T-helper 2 cell treated with Interferon-gamma antibody and Interleukin-4, amounts not matched to agents 100 ng/mL and 5 ng/mL, for 36 hours (primary cell): ENCODE measurements around the gene ELOVL4. TPM values are rescaled to one million over a fixed set of nuclear protein-coding genes. Genes with fewer than 3 reads are reported as not detected.

Experiments used
- intact Hi-C: fragments of 100-400 bp; cut with micrococcal nuclease; formaldehyde crosslinking; loops from one replicate; pipeline ENCODE4 v1.15.1; 2023
- total RNA-seq: library from RNA; stranded (reverse); gene quantifications from 2 replicates; pipeline ENCODE4 v1.2.3, GENCODE V29; 2022

Gene ELOVL4
- total RNA-seq, result 0.43 and 0.70 TPM in 2 replicates

DNA sequence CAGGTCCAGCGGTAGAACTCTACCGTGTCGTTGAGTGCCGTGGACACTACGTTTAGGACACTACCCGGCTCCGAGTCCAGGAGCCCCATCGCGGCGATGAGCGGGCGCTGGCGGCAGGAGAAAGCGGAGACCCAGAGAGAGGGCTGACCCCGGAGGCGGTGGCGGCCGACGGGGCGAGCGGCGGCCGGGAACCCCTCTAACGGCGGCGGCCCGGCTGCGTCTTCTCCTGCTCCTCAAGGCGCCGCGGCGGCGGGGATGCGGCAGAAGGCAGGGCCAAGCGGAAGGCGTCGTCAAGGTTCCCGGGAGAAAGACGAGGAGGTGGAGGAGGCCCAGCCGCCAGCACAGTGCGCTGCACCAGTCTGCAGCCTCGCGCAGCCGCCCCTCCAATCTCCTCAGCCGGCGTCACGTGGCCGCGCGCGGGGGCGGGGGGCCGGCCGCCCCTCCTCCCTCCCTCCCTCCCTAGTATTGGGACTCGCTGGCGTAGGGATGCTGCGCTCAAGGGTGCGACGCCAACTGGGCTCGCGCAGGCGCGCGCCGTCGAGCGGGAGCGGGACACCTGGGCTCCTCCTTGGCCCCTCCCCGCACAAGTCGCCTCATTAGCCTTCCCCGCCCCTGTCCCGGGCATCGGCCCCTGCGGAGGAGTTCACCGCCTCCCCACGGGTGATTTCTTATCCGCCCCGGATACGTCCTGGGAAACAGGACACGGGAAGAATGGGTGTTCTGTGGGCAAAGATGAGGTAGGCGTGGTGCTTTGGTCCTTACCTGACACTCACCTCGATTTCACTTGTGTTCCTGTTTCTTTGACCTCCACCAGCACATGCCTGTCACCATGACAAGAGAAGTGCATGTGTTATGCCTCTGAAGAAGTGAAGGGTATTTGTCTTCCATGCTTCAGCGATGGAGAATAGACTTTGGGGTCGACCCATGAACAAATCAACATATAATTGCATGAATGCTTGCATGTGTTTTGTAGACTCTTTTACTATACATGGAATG lies at the start of gene ELOVL4:
Gene ELOVL4 (minus strand): TSS at position 363 of the 996 bp plus-strand sequence. CDS start 274 bp downstream, at position 89.
- intact Hi-C loops, result loop anchor here (1.0 to 5.0 kb wide), 3 partner anchors 57 to 1805 kb away; partner anchors contain the start of genes TENT5A and TTK

DNA sequence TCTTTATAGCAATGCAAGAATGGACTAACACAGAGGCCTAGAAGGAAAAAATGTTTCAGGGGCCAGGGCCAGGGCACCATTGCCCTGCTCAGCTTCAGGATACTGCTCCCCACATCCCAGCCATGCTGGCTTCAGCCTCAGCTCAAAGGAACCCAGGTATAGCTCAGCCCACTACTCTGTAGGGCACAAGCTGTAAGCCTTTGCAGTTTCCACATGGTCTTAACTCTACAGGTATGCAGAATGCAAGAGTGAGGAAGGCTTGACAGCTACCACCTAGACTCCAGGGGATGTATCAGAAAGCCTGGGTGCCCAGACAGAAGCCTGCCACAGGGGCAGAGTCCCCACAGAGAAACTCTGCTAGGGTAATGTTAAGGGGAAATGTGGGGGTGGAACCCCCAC lies 46.6 kb upstream of the ELOVL4 start:
- intact Hi-C loops, result no loop called here

DNA sequence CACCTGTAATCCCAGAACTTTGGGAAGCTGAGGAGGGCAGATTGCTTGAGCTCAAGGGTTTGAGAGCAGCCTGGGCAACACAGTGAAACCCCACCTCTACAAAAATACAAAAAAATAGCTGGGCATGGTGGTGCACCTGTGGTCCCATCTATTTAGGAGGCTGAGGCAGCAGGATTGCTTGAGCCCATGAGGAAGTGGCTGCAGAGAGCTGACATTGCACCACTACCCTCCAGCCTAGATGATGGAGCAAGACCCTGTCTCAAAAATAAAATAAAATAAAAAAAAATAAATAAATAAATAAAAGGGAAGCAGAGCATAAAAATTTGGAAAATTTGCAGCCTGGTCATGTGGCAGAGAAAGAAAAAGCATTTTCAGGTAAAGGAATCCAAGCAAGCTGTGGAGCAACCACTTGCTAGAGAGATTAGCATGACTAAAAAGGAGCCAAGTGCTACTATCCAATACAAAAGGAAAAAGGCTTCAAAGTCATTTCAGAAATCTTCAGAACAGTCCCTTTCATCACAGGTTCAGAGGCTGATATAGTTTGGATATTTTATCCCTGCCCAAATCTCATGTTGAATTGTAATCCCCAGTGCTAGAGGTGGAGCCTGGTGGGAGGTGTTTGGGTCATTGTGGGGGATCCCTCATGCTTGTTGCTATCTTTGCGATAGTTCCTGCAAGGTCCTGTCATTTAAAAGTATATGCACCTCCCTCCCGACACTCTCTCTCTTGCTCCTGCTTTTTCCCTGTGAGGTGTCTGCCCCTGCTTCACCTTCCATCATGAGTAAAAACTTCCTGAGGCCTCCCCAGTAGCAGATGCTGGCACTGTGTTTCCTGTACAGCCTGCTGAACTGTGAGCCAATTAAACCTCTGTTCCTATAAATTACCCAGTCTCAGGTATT lies 45.9 kb upstream of the ELOVL4 start:
- intact Hi-C loops, result no loop called here

DNA sequence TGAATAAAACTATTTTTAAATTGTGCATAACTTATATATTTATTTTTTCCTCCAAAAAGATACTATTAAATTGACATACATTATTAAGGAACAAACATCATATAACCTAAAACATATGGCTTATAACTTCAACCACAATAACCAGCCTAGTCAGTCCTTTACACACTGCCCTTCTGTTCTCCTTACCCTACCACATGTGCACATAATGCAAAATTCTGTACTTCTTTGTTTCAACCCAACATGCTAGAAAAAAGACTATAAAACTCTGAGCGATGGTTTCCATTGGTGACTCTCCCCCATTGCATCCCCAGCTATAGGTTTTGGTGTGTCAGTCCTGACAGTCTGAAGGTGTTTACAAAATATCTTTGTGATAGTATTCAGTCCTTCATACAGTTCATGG lies 42.3 kb upstream of the ELOVL4 start:
- intact Hi-C loops, result no loop called here

DNA sequence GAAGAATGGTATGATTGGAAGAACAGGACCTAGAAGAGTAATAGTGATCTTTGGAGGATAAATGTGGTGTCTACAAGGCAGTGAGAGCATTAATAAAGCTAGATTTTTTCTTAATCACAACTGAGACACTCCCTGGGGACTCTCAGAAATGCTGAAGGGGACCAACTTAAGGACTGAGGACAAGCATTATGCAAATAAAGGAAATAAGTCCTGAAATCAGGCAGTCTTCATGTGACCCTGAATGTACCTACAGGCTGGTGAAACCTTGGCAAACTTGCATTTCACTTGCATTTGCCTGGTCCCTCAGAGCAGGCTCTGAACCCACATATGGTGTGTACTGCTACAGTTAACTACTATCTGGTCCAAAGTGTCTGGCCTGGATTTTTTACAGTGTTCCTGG lies 37.8 kb upstream of the ELOVL4 start:
- intact Hi-C loops, result no loop called here

DNA sequence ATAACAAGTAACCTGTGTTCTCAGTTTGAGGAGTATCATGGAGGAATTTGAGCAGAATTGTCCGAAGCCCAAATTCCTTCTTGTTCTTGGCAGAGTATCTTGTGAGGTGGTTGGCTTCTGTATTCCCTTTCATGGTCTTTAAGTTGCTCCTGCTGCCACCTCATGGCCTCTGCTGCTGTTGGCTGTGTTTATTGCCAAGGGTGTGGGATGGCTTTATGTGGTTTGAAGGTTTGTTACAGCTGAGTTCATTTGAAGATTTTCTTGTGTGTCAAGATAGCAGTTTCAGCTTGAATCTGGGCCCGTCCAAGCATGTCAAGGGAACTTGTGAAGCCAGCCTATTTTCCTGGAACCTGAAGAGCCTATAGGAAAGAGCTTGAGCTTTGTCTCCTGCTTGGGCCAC lies 36.9 kb upstream of the ELOVL4 start:
- intact Hi-C loops, result no loop called here

DNA sequence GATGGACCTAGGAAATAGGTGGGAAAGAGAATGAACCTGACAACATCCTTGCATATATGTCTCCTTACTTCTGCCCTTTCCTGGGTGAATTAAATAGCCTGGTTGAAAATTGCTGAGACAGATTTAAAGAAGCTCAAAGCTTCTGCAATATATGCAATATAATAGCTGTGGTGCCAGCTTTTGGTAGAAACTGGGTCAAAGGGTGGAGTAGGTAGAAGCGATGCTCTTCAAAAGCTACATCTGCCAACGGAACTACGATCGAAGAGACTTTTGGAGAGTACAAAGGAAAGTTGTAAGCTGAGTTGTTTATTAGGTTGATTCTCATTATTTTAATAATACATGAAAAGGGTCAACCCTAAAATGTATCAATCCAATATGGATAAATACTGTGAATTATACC lies 34.3 kb upstream of the ELOVL4 start:
- intact Hi-C loops, result no loop called here

DNA sequence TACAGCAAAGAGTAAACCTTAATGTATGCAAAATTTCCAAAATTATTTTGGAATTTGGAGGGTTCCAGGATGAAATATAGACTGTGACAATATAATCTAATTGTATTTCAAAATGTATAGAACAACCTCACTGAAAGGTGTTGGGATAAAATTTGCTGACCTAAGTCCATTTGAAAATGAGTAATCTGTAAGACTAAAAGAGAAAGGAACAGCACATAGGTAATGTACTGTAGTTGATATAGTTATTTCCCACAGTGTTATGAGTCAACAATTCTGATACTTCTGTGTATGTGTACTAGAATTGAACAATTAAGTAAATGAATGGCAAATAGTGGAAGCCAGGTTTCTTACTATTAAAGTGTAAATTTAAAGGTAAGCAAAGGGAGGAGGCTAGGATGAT lies 23.8 kb upstream of the ELOVL4 start:
- intact Hi-C loops, result no loop called here

DNA sequence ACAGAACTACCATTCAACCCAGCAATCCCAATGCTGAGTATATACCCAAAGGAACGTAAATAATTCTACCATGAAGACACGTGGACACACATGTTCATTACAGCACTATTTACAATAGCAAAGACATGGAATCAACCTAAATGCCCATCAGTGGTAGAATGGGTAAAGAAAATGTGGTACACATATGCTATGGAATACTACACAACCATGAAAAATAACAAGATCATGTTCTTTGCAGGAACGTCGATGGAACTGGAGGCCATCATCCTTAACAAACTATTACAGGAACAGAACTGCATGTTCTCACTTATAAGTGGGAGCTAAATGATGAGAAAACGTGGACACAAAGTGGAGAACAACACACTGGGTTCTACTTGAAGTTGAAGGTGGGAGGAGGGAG lies 22.4 kb upstream of the ELOVL4 start:
- intact Hi-C loops, result no loop called here

DNA sequence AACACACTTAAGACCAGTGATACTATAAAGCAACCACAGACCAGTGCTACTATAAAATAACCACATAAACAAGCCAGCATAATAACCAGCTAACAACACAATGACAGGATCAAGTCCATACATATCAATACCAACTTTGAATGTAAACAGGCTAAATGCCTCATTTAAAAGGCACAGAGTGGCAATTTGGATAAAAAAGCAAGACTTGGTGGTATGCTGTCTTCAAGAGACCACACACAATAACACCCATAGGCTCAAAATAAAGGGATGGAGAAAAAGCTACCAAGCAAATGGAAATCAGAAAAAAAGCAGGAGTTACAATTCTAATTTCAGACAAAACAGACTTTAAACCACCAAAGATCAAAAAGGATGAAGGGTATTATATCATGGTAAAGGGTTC lies 19.8 kb upstream of the ELOVL4 start:
- intact Hi-C loops, result no loop called here

DNA sequence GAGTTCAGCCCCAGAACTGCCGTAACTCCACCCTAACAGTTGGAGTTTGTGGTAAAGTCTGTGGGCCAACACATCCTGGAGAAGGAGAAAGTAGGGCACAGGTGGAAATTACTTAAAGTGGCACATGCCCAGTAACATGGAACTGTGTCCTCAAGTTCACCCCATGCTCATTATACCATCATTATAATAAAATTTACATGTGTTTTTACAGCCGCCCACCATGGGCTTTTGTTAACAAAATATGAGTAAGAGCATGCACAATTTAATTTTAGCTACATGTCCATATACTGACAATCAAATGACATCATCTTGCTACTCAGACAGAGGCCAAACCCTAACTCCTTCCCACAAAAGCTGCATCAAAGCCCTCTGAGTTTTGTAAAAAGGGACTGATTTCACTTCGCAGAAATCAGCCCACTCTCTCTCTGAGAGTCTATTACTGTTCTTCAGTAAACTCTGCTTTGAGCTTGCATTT lies 17.3 kb upstream of the ELOVL4 start:
- intact Hi-C loops, result no loop called here

DNA sequence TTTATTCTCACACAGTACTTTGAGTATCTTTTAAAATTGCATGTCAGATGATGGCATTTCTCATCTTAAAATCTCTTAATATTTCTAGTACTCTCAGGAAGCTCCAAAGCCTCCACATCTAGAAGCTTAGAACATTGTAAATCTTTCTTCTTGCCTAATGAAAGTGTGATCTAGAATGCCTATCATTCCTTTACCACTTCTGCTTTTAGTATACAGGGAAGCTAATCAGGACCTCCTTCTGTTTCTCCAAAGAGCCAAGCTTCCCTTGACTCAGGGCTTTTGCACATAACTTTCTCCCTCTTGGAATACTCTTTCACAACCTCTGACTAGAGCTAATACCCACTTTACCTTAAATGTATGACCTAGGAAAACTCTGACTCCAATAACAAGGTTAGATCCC lies 7.5 kb upstream of the ELOVL4 start:
- intact Hi-C loops, result no loop called here

DNA sequence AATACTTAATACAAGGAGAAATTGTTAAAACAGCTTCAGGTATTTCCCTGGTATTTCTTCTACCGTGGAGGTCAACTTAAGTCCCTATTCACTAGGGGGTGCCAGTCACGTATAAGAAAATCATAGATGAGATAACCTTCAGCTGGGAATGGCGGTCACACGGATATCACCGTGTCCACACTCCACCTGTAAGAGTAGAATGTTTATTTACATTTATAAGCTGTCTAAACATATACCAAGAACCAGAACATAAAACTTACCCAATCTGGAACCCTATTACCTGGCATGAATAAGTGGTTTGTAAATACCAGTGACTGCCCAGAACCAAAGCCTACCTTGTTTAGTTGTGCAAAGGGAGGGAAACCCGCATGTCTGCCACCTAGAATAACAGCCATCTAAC lies 1.9 kb upstream of the ELOVL4 start:
- intact Hi-C loops, result loop anchor here (1.0 to 5.0 kb wide), 4 partner anchors 82 to 1803 kb away; partner anchors contain the start of genes BCKDHB and TENT5A

DNA sequence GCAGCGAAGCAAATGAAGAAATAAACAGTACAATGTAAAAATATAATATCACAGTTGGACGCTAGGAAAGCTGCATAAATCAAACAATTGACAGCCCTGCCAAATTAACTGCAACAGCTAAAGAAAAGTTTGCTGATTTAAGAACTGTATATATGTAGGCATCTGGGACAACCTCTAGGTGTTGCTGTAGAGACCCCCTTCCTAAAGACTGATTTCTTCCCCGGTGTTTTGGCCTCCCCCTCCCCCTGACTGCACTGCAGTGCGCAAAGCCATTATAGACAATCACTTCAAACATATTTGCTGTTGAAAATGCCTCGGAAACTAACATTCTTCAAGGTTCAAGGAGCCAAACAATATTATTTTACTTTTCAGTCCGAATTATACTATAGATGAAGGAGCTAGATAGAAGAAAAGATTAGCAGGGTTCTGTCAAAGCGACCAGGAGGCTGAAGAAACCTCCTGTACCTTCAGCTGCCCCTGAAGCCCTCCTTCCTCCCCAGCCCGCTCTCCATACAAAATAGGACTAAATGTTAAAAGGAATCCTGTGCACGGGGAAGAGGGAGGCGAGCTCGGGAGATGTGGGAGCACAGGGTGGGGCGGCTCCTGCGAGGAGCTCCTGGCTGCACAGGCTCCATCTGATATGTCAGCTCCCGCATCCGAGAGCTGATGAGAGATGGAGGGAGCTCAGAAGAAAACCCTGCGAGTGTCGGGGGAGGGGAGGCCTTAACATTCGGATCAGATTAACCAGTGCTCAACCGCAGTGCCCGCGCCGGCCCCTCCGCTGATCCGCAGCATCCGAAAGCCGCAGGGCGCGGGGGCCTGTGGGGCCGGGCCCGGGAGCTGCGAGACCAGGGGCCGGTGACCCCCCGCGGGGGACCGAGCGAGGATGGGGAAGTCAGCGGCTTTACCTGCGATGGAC lies 822 bp downstream of the ELOVL4 start:
- intact Hi-C loops, result loop anchor here (1.0 to 5.0 kb wide), 3 partner anchors 58 to 1806 kb away; partner anchors contain the start of genes TENT5A and TTK

DNA sequence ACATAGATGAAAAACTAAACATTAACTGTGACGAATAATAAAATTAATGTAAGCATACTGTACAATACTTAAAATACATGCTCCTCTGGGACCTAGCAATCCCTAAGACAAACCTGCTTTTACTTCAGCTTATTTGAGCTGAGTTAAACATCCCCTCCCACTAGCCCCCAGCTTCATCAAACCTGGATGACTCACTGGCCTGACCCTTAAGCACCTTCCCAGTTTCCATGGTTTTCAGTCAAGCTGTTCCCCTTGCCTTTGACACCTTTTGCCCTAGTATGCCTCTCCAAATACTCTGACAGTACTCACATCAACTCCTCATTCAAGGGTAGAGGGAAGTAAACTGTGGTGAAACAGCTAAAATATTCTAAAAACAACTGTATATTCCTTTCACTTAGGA lies 4.2 kb downstream of the ELOVL4 start:
- intact Hi-C loops, result no loop called here

DNA sequence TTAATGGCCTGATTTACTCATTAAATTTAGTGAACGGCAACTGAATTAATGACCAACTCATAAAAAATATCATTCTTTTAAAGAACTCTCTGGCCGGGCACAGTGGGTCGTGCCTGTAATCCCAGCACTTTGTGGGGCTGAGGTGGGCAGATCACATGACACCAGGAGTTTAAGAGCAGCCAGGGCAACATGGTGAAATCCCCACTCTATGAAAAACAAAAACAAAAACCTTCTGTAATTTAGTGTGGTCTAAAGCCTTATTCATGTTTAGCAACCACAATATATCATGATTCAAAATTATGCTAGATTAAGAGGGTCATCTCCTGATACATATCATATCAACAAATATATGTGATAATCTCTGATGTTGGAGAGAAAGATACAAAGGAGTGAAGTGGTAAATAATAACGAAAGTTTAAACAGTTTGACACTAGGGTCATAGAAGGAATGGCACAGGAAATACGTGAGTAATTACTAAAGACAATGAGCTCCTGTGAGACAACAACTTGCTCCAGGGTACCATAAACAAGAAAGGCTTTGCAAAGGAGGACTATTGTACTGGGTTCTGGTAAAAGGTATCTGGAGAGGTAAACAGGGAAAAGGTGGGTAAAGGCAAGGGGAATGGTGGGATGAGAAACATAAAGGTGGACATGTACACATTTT lies 5.7 kb downstream of the ELOVL4 start:
- intact Hi-C loops, result no loop called here

DNA sequence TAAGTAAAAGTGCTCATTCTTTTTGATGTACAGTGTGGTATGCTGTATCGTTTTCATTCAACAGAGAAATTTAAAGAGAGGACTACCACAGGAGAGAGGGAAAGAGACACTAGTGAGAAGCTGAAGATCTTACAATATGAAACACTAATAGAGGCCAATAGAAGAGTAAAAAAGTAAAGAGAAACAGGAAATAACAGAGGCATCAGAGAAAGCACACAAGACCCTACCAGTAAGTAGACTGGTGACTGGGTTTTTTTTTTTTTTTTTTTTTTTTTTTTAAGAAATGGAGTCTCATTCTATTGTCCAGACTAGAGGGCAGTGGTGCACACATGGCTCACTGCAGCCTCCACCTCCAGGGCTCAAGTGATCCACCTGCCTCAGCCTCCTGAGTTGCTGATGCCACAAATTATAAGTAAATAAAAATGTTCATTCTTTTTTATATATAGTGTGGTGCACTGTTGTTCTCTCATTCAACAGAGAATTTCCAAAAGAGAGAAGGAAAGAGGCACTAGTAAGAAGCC lies 18.8 kb downstream of the ELOVL4 start:
- intact Hi-C loops, result no loop called here

DNA sequence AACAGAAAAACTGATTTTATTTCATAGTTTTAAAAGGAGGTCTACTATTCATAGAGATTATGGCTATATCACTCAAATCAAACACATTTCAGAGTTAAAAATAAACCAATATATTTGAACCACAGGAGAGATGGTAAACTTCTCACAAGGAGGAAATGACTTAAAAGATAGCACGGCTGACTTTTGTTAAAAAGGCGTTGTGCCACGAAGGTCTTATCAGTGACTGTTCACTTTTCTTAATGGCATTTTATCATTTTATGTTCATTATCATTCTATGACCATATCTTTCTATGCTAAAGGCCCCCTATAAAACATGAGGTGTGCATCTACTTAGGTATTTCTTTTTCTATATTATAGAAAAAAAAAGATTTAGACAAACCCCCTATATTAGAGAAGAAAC lies 19.6 kb downstream of the ELOVL4 start:
- intact Hi-C loops, result no loop called here

DNA sequence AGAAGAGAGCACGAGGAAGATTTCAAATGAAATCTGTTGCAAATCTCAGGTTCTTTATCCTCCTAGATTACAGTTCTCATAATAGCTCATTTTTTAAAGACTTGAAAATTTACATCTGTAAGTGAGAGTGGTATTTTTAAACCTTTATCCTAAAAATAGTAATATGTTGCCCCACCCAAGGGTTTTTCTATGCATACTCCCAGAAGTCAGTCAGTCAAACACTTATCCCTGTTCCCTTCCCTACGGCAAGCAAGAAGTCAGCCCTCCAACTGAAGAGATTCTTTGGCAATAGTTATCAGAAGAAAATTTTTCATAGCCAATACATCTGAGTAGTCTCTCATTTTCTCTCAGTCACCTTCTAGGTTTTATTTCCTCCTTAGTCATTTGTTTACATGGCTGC lies 24.1 kb downstream of the ELOVL4 start:
- intact Hi-C loops, result no loop called here

DNA sequence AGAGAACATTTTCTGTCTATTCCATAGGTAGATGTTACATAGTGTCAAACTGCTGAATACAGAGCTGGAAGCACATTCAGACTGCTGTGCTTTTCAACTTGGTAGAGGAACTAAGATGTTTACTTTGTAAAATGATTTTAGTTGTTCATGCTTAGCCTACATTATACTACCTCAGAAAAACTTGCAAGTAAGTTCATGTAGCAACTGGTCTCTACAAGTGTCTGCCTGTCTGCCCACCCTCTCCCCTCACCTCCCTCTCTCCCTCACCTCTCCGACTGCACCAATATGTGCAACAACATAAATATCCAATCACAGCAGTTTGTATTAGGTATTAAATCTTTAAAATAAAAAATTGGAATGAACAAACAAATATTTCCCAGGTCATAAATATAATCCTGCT lies 25.3 kb downstream of the ELOVL4 start:
- intact Hi-C loops, result no loop called here
